A673 (cell line): Measurements from ENCODE around the gene ABHD8.

Source experiments
- CTCF ChIP-seq: fragments of 300-800, 200-600 bp; sonication (generic); conservative IDR thresholded peaks from 2 replicates; pipeline ENCODE4 v1.5.1; 2017; ENCODE audit warnings: low read depth, mild to moderate bottlenecking, antibody characterized with exemption, low read length, moderate library complexity, mixed read lengths
- EZH2 ChIP-seq: fragments of 200-600 bp; sonication (generic); IDR thresholded peaks from 2 replicates; pipeline ENCODE4 v1.6.1; 2017; ENCODE audit warnings: borderline replicate concordance, low read depth, mild to moderate bottlenecking, mixed read lengths, antibody characterized with exemption, low read length; ENCODE audit not compliant: poor library complexity, severe bottlenecking

- TF ChIP-seq CTCF, result no peak
- no peak for TF ChIP-seq EZH2
Measured at GRCh38 chr19:17262557-17262956, 40.7 kb downstream of the ABHD8 start.
